GM23248 (cell line): ENCODE measurements around the gene VPS35L.
"Not testable (repeated sequence)": the region's sequence is repeated elsewhere in the genome, so short reads cannot be mapped to it uniquely, and the experiment has no call there.

ENCODE experiments used
- EZH2 ChIP-seq: fragments of 200-600 bp; sonication (generic); IDR thresholded peaks from 2 replicates; pipeline ENCODE4 v1.6.1; 2018; ENCODE audit warnings: antibody characterized with exemption, mild to moderate bottlenecking; ENCODE audit not compliant: insufficient read depth, poor library complexity, severe bottlenecking
- EZH2phosphoT487 ChIP-seq: fragments of 200-600 bp; sonication (generic); IDR thresholded peaks from 2 replicates; pipeline ENCODE4 v1.6.1; 2018; ENCODE audit warnings: antibody characterized with exemption, moderate library complexity, mild to moderate bottlenecking, low read depth; ENCODE audit not compliant: insufficient read depth

DNA sequence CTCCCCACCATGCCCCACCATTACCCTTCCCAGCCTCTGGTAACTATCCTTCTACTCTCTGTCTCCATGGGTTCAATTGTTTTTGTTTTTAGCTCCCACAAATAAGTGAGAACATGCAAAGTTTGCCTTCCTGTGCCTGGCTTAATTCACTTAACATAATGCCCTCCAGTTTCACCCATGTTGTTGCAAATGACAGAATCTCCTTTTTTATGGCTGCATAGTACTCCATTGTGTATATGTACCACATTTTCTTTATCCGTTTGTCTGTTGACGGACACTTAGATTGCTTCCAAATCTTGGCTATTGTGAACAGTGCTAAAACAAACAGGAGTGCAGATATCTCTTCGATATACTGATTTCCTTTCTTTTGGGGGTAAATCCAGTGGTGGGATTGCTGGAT, 109.8 kb downstream of the VPS35L start:
- TF ChIP-seq EZH2, EZH2phosphoT487: not testable (repeated sequence)
